Lower leg skin (tissue), 3 donors: ENCODE measurements around the gene POLR3GL.

Experiments
- POLR2A ChIP-seq, 2 donors: fragments of 450-650 bp; IDR thresholded peaks; one replicate each; pipeline ENCODE4 v1.6.1; 2016 to 2017; ENCODE audit warnings: antibody characterized with exemption in 2 of 2, mild to moderate bottlenecking in 1 of 2, moderate library complexity in 1 of 2
- TF ChIP-seq, protein P1 (sequence below), 3 donors: fragments of 450-650 bp; IDR thresholded peaks; one replicate each; pipeline ENCODE4 v1.5.1; 2016; ENCODE audit warnings: antibody characterized with exemption in 3 of 3, mild to moderate bottlenecking in 3 of 3, moderate library complexity in 2 of 3

DNA sequence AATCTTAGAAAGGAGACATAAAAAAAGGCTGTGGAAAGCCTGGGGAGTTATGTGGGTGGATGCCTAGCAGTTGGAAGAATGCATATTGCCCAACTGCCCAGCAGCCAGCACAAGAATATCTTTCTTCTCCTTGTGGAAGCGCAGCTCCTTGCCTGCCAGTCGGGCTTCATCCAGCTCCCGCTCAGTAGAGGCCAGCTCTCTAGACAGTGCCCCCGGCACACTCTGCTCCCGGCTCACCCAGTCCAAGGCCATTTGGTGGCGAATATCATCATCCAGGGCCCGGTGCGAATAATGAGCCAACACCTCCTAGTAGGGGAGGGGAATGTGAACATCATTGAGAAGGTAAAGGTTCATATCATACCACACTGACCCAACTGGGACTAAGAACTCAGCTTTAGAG is 28.2 kb upstream of the POLR3GL start:
- TF ChIP-seq, protein P1, sequence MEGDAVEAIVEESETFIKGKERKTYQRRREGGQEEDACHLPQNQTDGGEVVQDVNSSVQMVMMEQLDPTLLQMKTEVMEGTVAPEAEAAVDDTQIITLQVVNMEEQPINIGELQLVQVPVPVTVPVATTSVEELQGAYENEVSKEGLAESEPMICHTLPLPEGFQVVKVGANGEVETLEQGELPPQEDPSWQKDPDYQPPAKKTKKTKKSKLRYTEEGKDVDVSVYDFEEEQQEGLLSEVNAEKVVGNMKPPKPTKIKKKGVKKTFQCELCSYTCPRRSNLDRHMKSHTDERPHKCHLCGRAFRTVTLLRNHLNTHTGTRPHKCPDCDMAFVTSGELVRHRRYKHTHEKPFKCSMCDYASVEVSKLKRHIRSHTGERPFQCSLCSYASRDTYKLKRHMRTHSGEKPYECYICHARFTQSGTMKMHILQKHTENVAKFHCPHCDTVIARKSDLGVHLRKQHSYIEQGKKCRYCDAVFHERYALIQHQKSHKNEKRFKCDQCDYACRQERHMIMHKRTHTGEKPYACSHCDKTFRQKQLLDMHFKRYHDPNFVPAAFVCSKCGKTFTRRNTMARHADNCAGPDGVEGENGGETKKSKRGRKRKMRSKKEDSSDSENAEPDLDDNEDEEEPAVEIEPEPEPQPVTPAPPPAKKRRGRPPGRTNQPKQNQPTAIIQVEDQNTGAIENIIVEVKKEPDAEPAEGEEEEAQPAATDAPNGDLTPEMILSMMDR (IDR thresholded peaks at IDR 0.05): no peak
- TF ChIP-seq POLR2A (IDR thresholded peaks at IDR 0.05): no peak
